ENCODE results near the gene ZNF32.
A peak's percentile ranks its signal among the peaks of the same experiment; 100 is the strongest.

Gene ZNF32

GRCh38 chr10:43689007-43689491 lies 40.4 kb upstream of the ZNF32 start:
- Histone ChIP-seq H3K4me1 (ENCODE audit: control insufficient read depth, insufficient read depth, low read length) (peaks cover 17% of the 10 kb centered on the region), H3K36me3 (ENCODE audit: insufficient read depth, low read length) (no peaks in the 10 kb centered on the region), H3K4me2 (ENCODE audit: low read length) (peak overlapping the region; percentile 92), H3K4me3 (ENCODE audit: low read length) (peak overlapping the region; percentile 70), H3K27me3 (ENCODE audit: control insufficient read depth, insufficient read depth, low read length) (no peaks in the 10 kb centered on the region), H3K9me3 (replicated peaks; ENCODE audit: low read length) (no peaks in the 10 kb centered on the region), H3K9ac (ENCODE audit: low read depth, low read length) (no peak overlapping the region)

- no peaks in the 10 kb centered on the region for H3K27me3 ChIP-seq (ENCODE audit: control insufficient read depth, insufficient read depth, low read length)
- H3K4me1 ChIP-seq (ENCODE audit: control insufficient read depth, insufficient read depth, low read length), result peaks cover 17% of the 10 kb centered on the region
- no peaks in the 10 kb centered on the region for H3K9me3 ChIP-seq (replicated peaks; ENCODE audit: low read length)
- no peak overlapping the region for H3K4me2 ChIP-seq (ENCODE audit: low read length)
- no peaks in the 10 kb centered on the region for H3K36me3 ChIP-seq (ENCODE audit: insufficient read depth, low read length)
- no peak overlapping the region for H3K9ac ChIP-seq (ENCODE audit: low read depth, low read length)
- no peak overlapping the region for H3K4me3 ChIP-seq (ENCODE audit: low read length)
These were observed 39.7 kb upstream of the ZNF32 start for GRCh38 chr10:43688348-43688892.

GRCh38 chr10:43687373-43687772 lies 38.7 kb upstream of the ZNF32 start:
- Histone ChIP-seq H3K4me2 (ENCODE audit: low read length) (no peak overlapping the region), H3K9ac (ENCODE audit: low read depth, low read length) (no peak overlapping the region), H3K9me3 (replicated peaks; ENCODE audit: low read length) (no peaks in the 10 kb centered on the region), H3K4me3 (ENCODE audit: low read length) (no peak overlapping the region), H3K4me1 (ENCODE audit: control insufficient read depth, insufficient read depth, low read length) (peaks cover 17% of the 10 kb centered on the region), H3K36me3 (ENCODE audit: insufficient read depth, low read length) (no peaks in the 10 kb centered on the region), H3K27me3 (ENCODE audit: control insufficient read depth, insufficient read depth, low read length) (no peaks in the 10 kb centered on the region)

- Histone ChIP-seq H3K9ac (ENCODE audit: low read depth, low read length) (no peak overlapping the region), H3K27me3 (ENCODE audit: control insufficient read depth, insufficient read depth, low read length) (no peaks in the 10 kb centered on the region), H3K4me1 (ENCODE audit: control insufficient read depth, insufficient read depth, low read length) (peaks cover 11% of the 10 kb centered on the region), H3K4me2 (ENCODE audit: low read length) (no peak overlapping the region), H3K36me3 (ENCODE audit: insufficient read depth, low read length) (no peaks in the 10 kb centered on the region), H3K4me3 (ENCODE audit: low read length) (no peak overlapping the region), H3K9me3 (replicated peaks; ENCODE audit: low read length) (no peaks in the 10 kb centered on the region)
These were observed 37.7 kb upstream of the ZNF32 start for GRCh38 chr10:43686414-43686813.

- peaks cover 8% of the 10 kb centered on the region for H3K4me1 ChIP-seq (ENCODE audit: control insufficient read depth, insufficient read depth, low read length)
- no peaks in the 10 kb centered on the region for H3K27me3 ChIP-seq (ENCODE audit: control insufficient read depth, insufficient read depth, low read length)
- no peaks in the 10 kb centered on the region for H3K9me3 ChIP-seq (replicated peaks; ENCODE audit: low read length)
- H3K4me3 ChIP-seq (ENCODE audit: low read length), result no peak overlapping the region
- no peak overlapping the region for H3K9ac ChIP-seq (ENCODE audit: low read depth, low read length)
- H3K4me2 ChIP-seq (ENCODE audit: low read length), result no peak overlapping the region
- no peaks in the 10 kb centered on the region for H3K36me3 ChIP-seq (ENCODE audit: insufficient read depth, low read length)
These were observed 37.1 kb upstream of the ZNF32 start for GRCh38 chr10:43685744-43686143.

- Histone ChIP-seq H3K4me3 (ENCODE audit: low read length) (no peak overlapping the region), H3K4me2 (ENCODE audit: low read length) (no peak overlapping the region), H3K4me1 (ENCODE audit: control insufficient read depth, insufficient read depth, low read length) (peaks cover 7% of the 10 kb centered on the region), H3K27me3 (ENCODE audit: control insufficient read depth, insufficient read depth, low read length) (no peaks in the 10 kb centered on the region), H3K9me3 (replicated peaks; ENCODE audit: low read length) (no peaks in the 10 kb centered on the region), H3K36me3 (ENCODE audit: insufficient read depth, low read length) (no peaks in the 10 kb centered on the region), H3K9ac (ENCODE audit: low read depth, low read length) (no peak overlapping the region)
These were observed 35.5 kb upstream of the ZNF32 start for GRCh38 chr10:43684292-43684559.

GRCh38 chr10:43683451-43684291 lies 35.0 kb upstream of the ZNF32 start:
- H3K4me2 ChIP-seq (ENCODE audit: low read length), result no peak overlapping the region
- no peaks in the 10 kb centered on the region for H3K9me3 ChIP-seq (replicated peaks; ENCODE audit: low read length)
- no peak overlapping the region for H3K4me3 ChIP-seq (ENCODE audit: low read length)
- H3K4me1 ChIP-seq (ENCODE audit: control insufficient read depth, insufficient read depth, low read length), result peaks cover 7% of the 10 kb centered on the region
- no peaks in the 10 kb centered on the region for H3K36me3 ChIP-seq (ENCODE audit: insufficient read depth, low read length)
- H3K9ac ChIP-seq (ENCODE audit: low read depth, low read length), result no peak overlapping the region
- no peaks in the 10 kb centered on the region for H3K27me3 ChIP-seq (ENCODE audit: control insufficient read depth, insufficient read depth, low read length)

- Histone ChIP-seq H3K4me3 (ENCODE audit: low read length) (no peak overlapping the region), H3K27me3 (ENCODE audit: control insufficient read depth, insufficient read depth, low read length) (no peaks in the 10 kb centered on the region), H3K36me3 (ENCODE audit: insufficient read depth, low read length) (no peaks in the 10 kb centered on the region), H3K9me3 (replicated peaks; ENCODE audit: low read length) (no peaks in the 10 kb centered on the region), H3K4me1 (ENCODE audit: control insufficient read depth, insufficient read depth, low read length) (peaks cover 7% of the 10 kb centered on the region), H3K9ac (ENCODE audit: low read depth, low read length) (no peak overlapping the region), H3K4me2 (ENCODE audit: low read length) (no peak overlapping the region)
These were observed 34.3 kb upstream of the ZNF32 start for GRCh38 chr10:43682956-43683355.

GRCh38 chr10:43681721-43682120 lies 33.0 kb upstream of the ZNF32 start:
- Histone ChIP-seq H3K36me3 (ENCODE audit: insufficient read depth, low read length) (no peaks in the 10 kb centered on the region), H3K9me3 (replicated peaks; ENCODE audit: low read length) (no peaks in the 10 kb centered on the region), H3K27me3 (ENCODE audit: control insufficient read depth, insufficient read depth, low read length) (no peaks in the 10 kb centered on the region), H3K4me3 (ENCODE audit: low read length) (no peak overlapping the region), H3K4me2 (ENCODE audit: low read length) (no peak overlapping the region), H3K4me1 (ENCODE audit: control insufficient read depth, insufficient read depth, low read length) (peaks cover 7% of the 10 kb centered on the region), H3K9ac (ENCODE audit: low read depth, low read length) (no peak overlapping the region)

GRCh38 chr10:43681220-43681619 lies 32.5 kb upstream of the ZNF32 start:
- H3K36me3 ChIP-seq (ENCODE audit: insufficient read depth, low read length), result no peaks in the 10 kb centered on the region
- no peak overlapping the region for H3K4me3 ChIP-seq (ENCODE audit: low read length)
- no peak overlapping the region for H3K4me2 ChIP-seq (ENCODE audit: low read length)
- H3K9me3 ChIP-seq (replicated peaks; ENCODE audit: low read length), result no peaks in the 10 kb centered on the region
- no peaks in the 10 kb centered on the region for H3K27me3 ChIP-seq (ENCODE audit: control insufficient read depth, insufficient read depth, low read length)
- no peak overlapping the region for H3K9ac ChIP-seq (ENCODE audit: low read depth, low read length)
- peaks cover 7% of the 10 kb centered on the region for H3K4me1 ChIP-seq (ENCODE audit: control insufficient read depth, insufficient read depth, low read length)

- Histone ChIP-seq H3K4me1 (ENCODE audit: control insufficient read depth, insufficient read depth, low read length) (peaks cover 7% of the 10 kb centered on the region), H3K4me3 (ENCODE audit: low read length) (no peak overlapping the region), H3K4me2 (ENCODE audit: low read length) (no peak overlapping the region), H3K9me3 (replicated peaks; ENCODE audit: low read length) (no peaks in the 10 kb centered on the region), H3K9ac (ENCODE audit: low read depth, low read length) (no peak overlapping the region), H3K36me3 (ENCODE audit: insufficient read depth, low read length) (no peaks in the 10 kb centered on the region), H3K27me3 (ENCODE audit: control insufficient read depth, insufficient read depth, low read length) (no peaks in the 10 kb centered on the region)
These were observed 31.4 kb upstream of the ZNF32 start for GRCh38 chr10:43680035-43680434.

GRCh38 chr10:43679509-43679908 lies 30.8 kb upstream of the ZNF32 start:
- Histone ChIP-seq H3K27me3 (ENCODE audit: control insufficient read depth, insufficient read depth, low read length) (no peaks in the 10 kb centered on the region), H3K9ac (ENCODE audit: low read depth, low read length) (no peak overlapping the region), H3K4me3 (ENCODE audit: low read length) (no peak overlapping the region), H3K9me3 (replicated peaks; ENCODE audit: low read length) (no peaks in the 10 kb centered on the region), H3K4me2 (ENCODE audit: low read length) (no peak overlapping the region), H3K4me1 (ENCODE audit: control insufficient read depth, insufficient read depth, low read length) (peaks cover 7% of the 10 kb centered on the region), H3K36me3 (ENCODE audit: insufficient read depth, low read length) (no peaks in the 10 kb centered on the region)
